HepG2 (cell line): ENCODE measurements around the gene WDR93. TPM values are rescaled to one million over a fixed set of nuclear protein-coding genes. Genes with fewer than 3 reads are reported as not detected.
"Not testable (repeated sequence)": the region's sequence is repeated elsewhere in the genome, so short reads cannot be mapped to it uniquely, and the experiment has no call there.

Experiments
- ATAC-seq: fragments of 200-7000 bp; cut with Tn5 transposase; 3 replicates; pipeline ENCODE4 v1.9.1; 2020; ENCODE audit warnings: mild to moderate bottlenecking, moderate library complexity
- BruUV-seq: library from RNA; stranded (reverse); fragments of 400-500 nt; replicated peaks from 2 replicates; lab custom pipeline; 2021; lab: Mats Ljungman, UMichigan
- CTCF ChIA-PET: fragments of 300-600 bp; formaldehyde crosslinking; extraction: SDS; loops from one replicate; lab custom pipeline; 2021; ENCODE audit warnings: low total read pairs, inconsistent platforms, low intra/inter-chr PET ratio; lab: Yijun Ruan, JAX
- POLR2A ChIA-PET: fragments of 350-600 bp; sonication (Branson Sonifier 250); formaldehyde crosslinking; loops from one replicate; lab custom pipeline; 2020; ENCODE audit warnings: antibody characterized with exemption, inconsistent platforms; lab: Yijun Ruan, JAX
- DNase-seq: peaks from one replicate; pipeline ENCODE4 v3.0.0-alpha.2; 2015; ENCODE audit warnings: low spot score
- FAIRE-seq: peaks from 3 replicates; lab custom pipeline; 2011; peaks lifted over from hg19 to GRCh38; lab: Jason Lieb, UNC
- H2AFZ ChIP-seq: one replicate; pipeline ENCODE4 v1.6.1; 2011; ENCODE audit warnings: low read length, inconsistent platforms
- H3K27ac ChIP-seq: fragments of 300-600 bp; 3 replicates; pipeline ENCODE4 v1.8.0; 2011; ENCODE audit warnings: mixed run types, mild to moderate bottlenecking, mixed read lengths, low read length, inconsistent platforms; ENCODE audit not compliant: insufficient read depth; ENCODE audit errors: extremely low read length
- H3K27me3 ChIP-seq, 2 experiments: fragments of 200-600 bp in 1 of 2; 2 replicates in 1 of 2; 3 replicates in 1 of 2; pipeline versions ENCODE4 v1.6.0 to v1.8.0; 2011; ENCODE audit warnings: low read length in 2 of 2, mild to moderate bottlenecking in 2 of 2, moderate library complexity in 2 of 2, inconsistent platforms in 1 of 2; ENCODE audit not compliant: insufficient read depth in 2 of 2, control insufficient read depth in 1 of 2
- H3K36me3 ChIP-seq, 2 experiments: fragments of 200-600 bp in 1 of 2; replicated peaks in 1 of 2; 2 replicates in 1 of 2; 3 replicates in 1 of 2; pipeline versions ENCODE4 v1.5.1 to v1.8.0; 2011; ENCODE audit warnings: low read length in 2 of 2, inconsistent platforms in 1 of 2; ENCODE audit not compliant: insufficient read depth in 2 of 2, control insufficient read depth in 1 of 2
- H3K4me1 ChIP-seq: 2 replicates; pipeline ENCODE4 v1.5.1; 2012; ENCODE audit warnings: low read length, inconsistent platforms; ENCODE audit not compliant: insufficient read depth
- H3K4me2 ChIP-seq: 2 replicates; pipeline ENCODE4 v1.6.0; 2011; ENCODE audit warnings: low read depth, low read length, inconsistent platforms
- H3K4me3 ChIP-seq, 3 experiments: fragments of 200-600 bp in 1 of 3; sonication (generic), shearing (Covaris generic) in 1 of 3; replicated peaks in 1 of 3; 2 replicates each; pipeline ENCODE4 v1.5.1; 2011 to 2016; ENCODE audit warnings: low read length in 3 of 3, inconsistent platforms in 2 of 3, low read depth in 2 of 3, mild to moderate bottlenecking in 2 of 3, control low read depth in 1 of 3, mixed read lengths in 1 of 3; ENCODE audit not compliant: insufficient read depth in 1 of 3
- H3K79me2 ChIP-seq: one replicate; pipeline ENCODE4 v1.6.1; 2011; ENCODE audit warnings: low read length, inconsistent platforms; ENCODE audit not compliant: insufficient read depth
- H3K9ac ChIP-seq: 2 replicates; pipeline ENCODE4 v1.6.0; 2011; ENCODE audit warnings: mild to moderate bottlenecking, low read depth, low read length, inconsistent platforms; ENCODE audit not compliant: insufficient read depth
- H3K9me3 ChIP-seq: 2 replicates; pipeline ENCODE4 v1.5.1; 2012; ENCODE audit warnings: mild to moderate bottlenecking, low read length
- H4K20me1 ChIP-seq: 2 replicates; pipeline ENCODE4 v1.6.0; 2011; ENCODE audit warnings: inconsistent platforms, mild to moderate bottlenecking, low read length, moderate library complexity; ENCODE audit not compliant: insufficient read depth
- DPF2 ChIP-seq: sonication (generic); formaldehyde crosslinking; IDR thresholded peaks from 2 replicates; pipeline ENCODE4 v1.4.0; 2020; ENCODE audit warnings: mild to moderate bottlenecking, low read depth, missing genetic modification reagents, borderline replicate concordance
- HMG20A ChIP-seq: IDR thresholded peaks from 2 replicates; pipeline ENCODE4 v1.6.1; 2016; ENCODE audit warnings: borderline replicate concordance
- NONO ChIP-seq, 2 experiments: fragments of 450-650 bp in 1 of 2; sonication (generic) in 1 of 2; formaldehyde crosslinking in 1 of 2; IDR thresholded peaks in 1 of 2; conservative IDR thresholded peaks in 1 of 2; 2 replicates each; pipeline versions ENCODE4 v1.6.1 to v1.8.0; 2017 to 2022; ENCODE audit warnings: mild to moderate bottlenecking in 1 of 2, missing genetic modification reagents in 1 of 2, moderate library complexity in 1 of 2
- RBFOX2 ChIP-seq: fragments of 200-400 bp; formaldehyde crosslinking; IDR thresholded peaks from 2 replicates; pipeline ENCODE4 v1.6.1; 2017; ENCODE audit warnings: low read depth, mild to moderate bottlenecking, low read length
- SETDB1 ChIP-seq: sonication (generic); formaldehyde crosslinking; IDR thresholded peaks from 2 replicates; pipeline ENCODE4 v1.5.1; 2020; ENCODE audit warnings: missing genetic modification reagents, mild to moderate bottlenecking, borderline replicate concordance
- WGBS: methylation state at CpG from one replicate; pipeline ENCODE4 v1.1.6; 2017; ENCODE audit warnings: low lambda C conversion rate; 5-methylcytosine and 5-hydroxymethylcytosine counted together
- in situ Hi-C: cut with HindIII; loops from 2 replicates; pipeline ENCODE4 v1.10.0; 2017; ENCODE audit warnings: low pct_unique_long_range_greater_than_20kb; ENCODE audit not compliant: extremely low pct_ligation_motif_present
- intact Hi-C: fragments of 100-400 bp; cut with micrococcal nuclease; formaldehyde crosslinking; loops from one replicate; pipeline ENCODE4 v1.10.0; 2022; ENCODE audit not compliant: unreplicated experiment
- polyA plus RNA-seq, 8 experiments: library from polyadenylated mRNA; depleted of rRNA in 3 of 8; stranded (reverse) in 7 of 8; unstranded in 1 of 8; fragments of >200 nt; fragmentation: Illumina TruSeq in 4 of 8; extraction: Trizol in 4 of 8; gene quantifications; 2 replicates each; pipeline versions ENCODE4 v1.2.1 to v1.2.3, GENCODE V29; 2011 to 2016; ENCODE audit warnings: low read depth in 4 of 8, missing spikeins in 1 of 8, mixed read lengths in 1 of 8; ENCODE audit not compliant: insufficient read depth in 1 of 8
- total RNA-seq, 5 experiments: library from RNA; depleted of rRNA; stranded (reverse); fragments of >200 nt; fragmentation: Illumina TruSeq; extraction: Trizol; gene quantifications; 2 replicates each; pipeline ENCODE4 v1.2.3, GENCODE V29; 2016; ENCODE audit warnings: low read depth in 1 of 5
- TF ChIP-seq, protein P1 (sequence below): sonication (generic); formaldehyde crosslinking; IDR thresholded peaks from 2 replicates; pipeline ENCODE4 v1.4.0; 2020; ENCODE audit warnings: mild to moderate bottlenecking, missing genetic modification reagents

The WDR93 gene
- total and polyA plus RNA-seq, 2 of the 13 experiments (the other 11 are each of a cell fraction or from before 2014, with no cell fraction given), result 0.07 TPM; not detected in 1

DNA sequence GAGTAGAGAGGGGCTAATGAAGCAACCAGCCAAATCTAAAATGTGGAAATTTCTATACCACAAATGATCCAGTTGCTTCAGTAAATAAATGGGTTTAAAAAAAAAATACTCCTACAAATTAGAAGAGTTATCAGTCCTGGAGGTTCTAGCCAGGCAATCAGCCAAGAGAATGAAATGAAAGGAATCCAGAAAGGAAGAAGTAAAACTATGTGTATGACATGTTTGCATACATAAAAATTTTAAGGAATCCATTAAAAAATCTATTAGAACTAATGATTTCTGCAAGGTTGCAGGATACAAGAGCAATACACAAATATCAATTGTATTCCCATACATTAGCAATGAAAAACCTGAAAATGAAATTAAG, 95.1 kb downstream of the WDR93 start (continued):
- TF ChIP-seq, protein P1, sequence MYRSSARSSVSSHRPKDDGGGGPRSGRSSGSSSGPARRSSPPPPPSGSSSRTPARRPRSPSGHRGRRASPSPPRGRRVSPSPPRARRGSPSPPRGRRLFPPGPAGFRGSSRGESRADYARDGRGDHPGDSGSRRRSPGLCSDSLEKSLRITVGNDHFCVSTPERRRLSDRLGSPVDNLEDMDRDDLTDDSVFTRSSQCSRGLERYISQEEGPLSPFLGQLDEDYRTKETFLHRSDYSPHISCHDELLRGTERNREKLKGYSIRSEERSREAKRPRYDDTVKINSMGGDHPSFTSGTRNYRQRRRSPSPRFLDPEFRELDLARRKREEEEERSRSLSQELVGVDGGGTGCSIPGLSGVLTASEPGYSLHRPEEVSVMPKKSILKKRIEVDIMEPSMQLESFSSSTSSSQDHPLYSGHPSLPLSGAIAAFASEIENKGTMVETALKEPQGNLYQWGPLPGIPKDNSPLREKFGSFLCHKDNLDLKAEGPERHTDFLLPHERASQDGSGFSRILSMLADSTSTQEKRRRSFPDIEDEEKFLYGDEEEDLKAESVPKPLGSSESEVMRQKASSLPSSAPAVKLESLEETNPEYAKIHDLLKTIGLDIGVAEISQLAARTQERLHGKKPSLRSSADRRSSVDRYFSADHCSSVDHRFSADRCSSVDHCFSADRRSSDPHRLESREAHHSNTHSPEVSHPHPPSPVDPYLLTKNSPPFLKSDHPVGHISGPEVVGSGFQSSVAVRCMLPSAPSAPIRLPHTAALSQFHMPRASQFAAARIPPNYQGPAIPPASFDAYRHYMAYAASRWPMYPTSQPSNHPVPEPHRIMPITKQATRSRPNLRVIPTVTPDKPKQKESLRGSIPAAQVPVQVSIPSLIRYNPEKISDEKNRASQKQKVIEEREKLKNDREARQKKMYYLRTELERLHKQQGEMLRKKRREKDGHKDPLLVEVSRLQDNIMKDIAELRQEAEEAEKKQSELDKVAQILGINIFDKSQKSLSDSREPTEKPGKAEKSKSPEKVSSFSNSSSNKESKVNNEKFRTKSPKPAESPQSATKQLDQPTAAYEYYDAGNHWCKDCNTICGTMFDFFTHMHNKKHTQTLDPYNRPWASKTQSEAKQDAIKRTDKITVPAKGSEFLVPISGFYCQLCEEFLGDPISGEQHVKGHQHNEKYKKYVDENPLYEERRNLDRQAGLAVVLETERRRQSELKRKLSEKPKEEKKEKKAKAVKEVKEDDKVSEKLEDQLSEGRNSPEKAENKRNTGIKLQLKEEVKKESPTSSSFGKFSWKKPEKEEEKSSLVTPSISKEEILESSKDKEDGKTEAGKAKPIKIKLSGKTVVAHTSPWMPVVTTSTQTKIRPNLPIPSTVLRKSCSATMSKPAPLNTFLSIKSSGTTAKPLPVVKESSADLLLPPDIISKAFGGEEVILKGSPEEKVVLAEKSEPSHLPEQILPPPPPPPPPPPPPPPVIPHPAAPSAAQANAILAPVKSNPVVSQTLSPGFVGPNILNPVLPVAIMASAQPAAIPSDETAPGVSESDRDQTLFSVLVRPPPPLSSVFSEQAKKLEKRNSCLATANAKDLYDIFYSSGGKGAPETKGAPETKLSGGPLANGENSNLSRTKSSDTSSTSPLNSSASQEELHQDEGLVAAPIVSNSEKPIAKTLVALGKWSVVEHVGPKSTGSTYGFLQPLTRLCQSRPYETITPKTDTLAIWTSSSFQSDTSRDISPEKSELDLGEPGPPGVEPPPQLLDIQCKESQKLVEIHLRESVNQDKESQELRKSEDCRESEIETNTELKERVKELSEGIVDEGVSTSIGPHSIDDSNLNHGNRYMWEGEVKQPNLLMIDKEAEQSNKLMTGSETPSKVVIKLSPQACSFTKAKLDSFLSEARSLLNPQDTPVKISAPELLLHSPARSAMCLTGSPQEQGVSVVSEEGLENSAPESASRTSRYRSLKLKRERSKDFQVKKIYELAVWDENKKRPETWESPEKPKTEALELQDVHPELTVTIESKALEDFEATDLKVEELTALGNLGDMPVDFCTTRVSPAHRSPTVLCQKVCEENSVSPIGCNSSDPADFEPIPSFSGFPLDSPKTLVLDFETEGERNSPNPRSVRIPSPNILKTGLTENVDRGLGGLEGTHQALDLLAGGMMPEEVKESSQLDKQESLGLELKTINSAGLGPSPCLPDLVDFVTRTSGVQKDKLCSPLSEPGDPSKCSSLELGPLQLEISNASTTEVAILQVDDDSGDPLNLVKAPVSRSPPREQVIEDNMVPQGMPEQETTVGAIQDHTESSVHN, result no peak
- TF ChIP-seq HMG20A (CRISPR knock-in tag) (no peak), SETDB1 (CRISPR knock-in tag) (no peak), DPF2 (CRISPR knock-in tag) (0 out of 2 replicates have a peak, but pooled peaks have one; percentile 1)

DNA sequence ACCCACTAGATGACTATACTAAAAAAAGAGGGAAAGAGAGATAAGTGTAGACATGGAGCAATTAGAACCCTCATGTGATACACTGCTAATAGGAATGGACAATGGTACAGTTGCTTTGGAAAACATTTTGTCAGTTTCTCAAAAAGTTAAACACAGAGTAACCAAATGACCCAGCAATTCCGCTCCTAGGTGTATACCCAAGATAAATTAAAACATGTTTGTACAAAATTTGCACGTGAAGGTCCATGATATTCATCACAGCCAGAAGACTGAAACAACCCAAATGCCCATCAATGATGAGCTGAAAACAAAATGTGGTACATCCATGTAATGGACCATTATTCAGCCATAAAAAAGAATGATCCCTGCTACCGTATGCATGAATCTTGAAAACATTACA, 97.3 kb downstream of the WDR93 start:
- no peak for FAIRE-seq
- no TSS peak for BruUV-seq

DNA sequence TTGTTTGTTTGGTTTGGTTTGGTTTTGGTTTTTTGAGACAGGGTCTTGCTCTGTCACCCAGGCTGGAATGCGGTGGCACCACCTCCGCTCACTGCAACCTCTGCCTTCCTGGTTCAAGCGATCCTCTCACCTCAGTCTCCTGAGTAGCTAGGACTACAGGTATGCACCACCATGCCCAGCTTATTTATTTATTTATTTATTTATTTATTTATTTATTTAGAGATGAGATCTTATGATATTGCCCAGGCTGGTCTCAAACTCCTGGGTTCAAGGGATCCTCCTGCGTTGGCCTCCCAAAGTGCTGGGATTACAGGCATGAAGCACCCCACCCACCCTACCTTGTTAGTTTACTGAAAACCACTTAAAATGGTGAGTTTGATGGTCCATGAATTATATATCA, 98.0 kb downstream of the WDR93 start:
- Histone ChIP-seq H3K36me3 (peaks cover 17 to 60% of the 10 kb centered on the region in 2 experiments), H3K4me1 (peaks cover 32% of the 10 kb centered on the region)
- FAIRE-seq, BruUV-seq, in situ Hi-C loops, H3K27ac ChIP-seq, CTCF ChIA-PET, H3K9me3 ChIP-seq, H3K9ac ChIP-seq, H3K4me3 ChIP-seq, POLR2A ChIA-PET, intact Hi-C loops, H2AFZ ChIP-seq, H3K79me2 ChIP-seq, DNase-seq, ATAC-seq, H3K27me3 ChIP-seq, H4K20me1 ChIP-seq, H3K4me2 ChIP-seq: not testable (repeated sequence)
- WGBS, result 97% methylated on average over 4 of the region's 4 CpGs

More for the DNA sequence above, 97.3 kb downstream of the WDR93 start:
- intact Hi-C loops (no loop called here), in situ Hi-C loops (no loop called here)
- H3K9ac ChIP-seq, result no peak overlapping the region
- H3K36me3 ChIP-seq, result peaks cover 17 to 57% of the 10 kb centered on the region in 2 experiments
- H4K20me1 ChIP-seq, result no peaks in the 10 kb centered on the region; the same call in 1 of the 2 replicates
- H3K4me3 ChIP-seq, result no peak overlapping the region
- no peaks in the 10 kb centered on the region for H3K79me2 ChIP-seq
- no peaks in the 10 kb centered on the region for H3K9me3 ChIP-seq
- ChIA-PET POLR2A (no interaction called here), CTCF (no interaction called here)
- H2AFZ ChIP-seq, result no peak overlapping the region
- no peak overlapping the region for H3K27ac ChIP-seq
- peaks cover 39% of the 10 kb centered on the region for H3K4me1 ChIP-seq
- H3K4me2 ChIP-seq, result no peak overlapping the region
- DNase-seq (no peak), ATAC-seq (no peak)
- TF ChIP-seq RBFOX2 (0 out of 2 replicates have a peak, but pooled peaks have one; percentile 25), NONO (IDR thresholded peaks at IDR 0.05) (no peak), NONO (CRISPR knock-in tag; conservative IDR thresholded peaks at IDR 0.05) (no peak)
- 96% methylated on average over 3 of the region's 3 CpGs for WGBS
- no peaks in the 10 kb centered on the region for H3K27me3 ChIP-seq
